Spleen (tissue), 7 donors: Measurements from ENCODE around the gene TCHP.

ENCODE experiments used
- CTCF ChIP-seq, 11 experiments: fragments of 200-600 bp in 7 of 11; fragments of 450-650 bp in 4 of 11; sonication (generic) in 4 of 11; IDR thresholded peaks in 8 of 11; conservative IDR thresholded peaks in 3 of 11; 1 replicate in 7 of 11; 2 replicates in 4 of 11; pipeline versions ENCODE4 v1.4.0 to v1.8.0; 2016 to 2021; ENCODE audit warnings: antibody characterized with exemption in 11 of 11, inconsistent platforms in 4 of 11, mild to moderate bottlenecking in 1 of 11
- POLR2A ChIP-seq, 3 donors: fragments of 450-650 bp; IDR thresholded peaks; one replicate each; pipeline ENCODE4 v1.5.1; 2017; ENCODE audit warnings: antibody characterized with exemption in 3 of 3, mild to moderate bottlenecking in 1 of 3
- donor health status: DM: no; HTN: no; CAD: no; lungs with moderate emphysema.
- donor health status: DM: no; HTN: no; CAD: no.
- donor health status: DM: no; HTN: no; CAD: no.

GRCh38 chr12:109864916-109865315, 35.2 kb upstream of the TCHP start:
- no peak for TF ChIP-seq CTCF (IDR thresholded peaks at IDR 0.05 in 8 of 11, conservative IDR thresholded peaks at IDR 0.05 in 3 of 11)
- TF ChIP-seq POLR2A (IDR thresholded peaks at IDR 0.05), result no peak
